HepG2 (cell line): Measurements from ENCODE around the gene FAM234A. TPM values are rescaled to one million over a fixed set of nuclear protein-coding genes. Genes with fewer than 3 reads are reported as not detected.

Experiments used
- ATAC-seq: fragments of 200-7000 bp; cut with Tn5 transposase; 3 replicates; pipeline ENCODE4 v1.9.1; 2020; ENCODE audit warnings: mild to moderate bottlenecking, moderate library complexity
- BruUV-seq: library from RNA; stranded (reverse); fragments of 400-500 nt; replicated peaks from 2 replicates; lab custom pipeline; 2021; lab: Mats Ljungman, UMichigan
- CTCF ChIA-PET: fragments of 300-600 bp; formaldehyde crosslinking; extraction: SDS; loops from one replicate; lab custom pipeline; 2021; ENCODE audit warnings: low total read pairs, inconsistent platforms, low intra/inter-chr PET ratio; lab: Yijun Ruan, JAX
- POLR2A ChIA-PET: fragments of 350-600 bp; sonication (Branson Sonifier 250); formaldehyde crosslinking; loops from one replicate; lab custom pipeline; 2020; ENCODE audit warnings: antibody characterized with exemption, inconsistent platforms; lab: Yijun Ruan, JAX
- DNase-seq: peaks from one replicate; pipeline ENCODE4 v3.0.0-alpha.2; 2015; ENCODE audit warnings: low spot score
- FAIRE-seq: peaks from 3 replicates; lab custom pipeline; 2011; peaks lifted over from hg19 to GRCh38; lab: Jason Lieb, UNC
- H2AFZ ChIP-seq: one replicate; pipeline ENCODE4 v1.6.1; 2011; ENCODE audit warnings: low read length, inconsistent platforms
- H3K27ac ChIP-seq: fragments of 300-600 bp; 3 replicates; pipeline ENCODE4 v1.8.0; 2011; ENCODE audit warnings: mixed run types, mild to moderate bottlenecking, mixed read lengths, low read length, inconsistent platforms; ENCODE audit not compliant: insufficient read depth; ENCODE audit errors: extremely low read length
- H3K27me3 ChIP-seq, 2 experiments: fragments of 200-600 bp in 1 of 2; 2 replicates in 1 of 2; 3 replicates in 1 of 2; pipeline versions ENCODE4 v1.6.0 to v1.8.0; 2011; ENCODE audit warnings: low read length in 2 of 2, mild to moderate bottlenecking in 2 of 2, moderate library complexity in 2 of 2, inconsistent platforms in 1 of 2; ENCODE audit not compliant: insufficient read depth in 2 of 2, control insufficient read depth in 1 of 2
- H3K36me3 ChIP-seq, 2 experiments: fragments of 200-600 bp in 1 of 2; replicated peaks in 1 of 2; 2 replicates in 1 of 2; 3 replicates in 1 of 2; pipeline versions ENCODE4 v1.5.1 to v1.8.0; 2011; ENCODE audit warnings: low read length in 2 of 2, inconsistent platforms in 1 of 2; ENCODE audit not compliant: insufficient read depth in 2 of 2, control insufficient read depth in 1 of 2
- H3K4me1 ChIP-seq: 2 replicates; pipeline ENCODE4 v1.5.1; 2012; ENCODE audit warnings: low read length, inconsistent platforms; ENCODE audit not compliant: insufficient read depth
- H3K4me2 ChIP-seq: 2 replicates; pipeline ENCODE4 v1.6.0; 2011; ENCODE audit warnings: low read depth, low read length, inconsistent platforms
- H3K4me3 ChIP-seq, 3 experiments: fragments of 200-600 bp in 1 of 3; sonication (generic), shearing (Covaris generic) in 1 of 3; replicated peaks in 1 of 3; 2 replicates each; pipeline ENCODE4 v1.5.1; 2011 to 2016; ENCODE audit warnings: low read length in 3 of 3, inconsistent platforms in 2 of 3, low read depth in 2 of 3, mild to moderate bottlenecking in 2 of 3, control low read depth in 1 of 3, mixed read lengths in 1 of 3; ENCODE audit not compliant: insufficient read depth in 1 of 3
- H3K79me2 ChIP-seq: one replicate; pipeline ENCODE4 v1.6.1; 2011; ENCODE audit warnings: low read length, inconsistent platforms; ENCODE audit not compliant: insufficient read depth
- H3K9ac ChIP-seq: 2 replicates; pipeline ENCODE4 v1.6.0; 2011; ENCODE audit warnings: mild to moderate bottlenecking, low read depth, low read length, inconsistent platforms; ENCODE audit not compliant: insufficient read depth
- H3K9me3 ChIP-seq: 2 replicates; pipeline ENCODE4 v1.5.1; 2012; ENCODE audit warnings: mild to moderate bottlenecking, low read length
- H4K20me1 ChIP-seq: 2 replicates; pipeline ENCODE4 v1.6.0; 2011; ENCODE audit warnings: inconsistent platforms, mild to moderate bottlenecking, low read length, moderate library complexity; ENCODE audit not compliant: insufficient read depth
- CBX2 ChIP-seq, 2 experiments: fragments of 200-600 bp in 1 of 2; sonication (generic); formaldehyde crosslinking in 1 of 2; IDR thresholded peaks; 2 replicates each; pipeline versions ENCODE4 v1.7.0 to v1.8.1; 2018 to 2022; ENCODE audit warnings: low read depth in 2 of 2, low read length in 1 of 2, mild to moderate bottlenecking in 1 of 2, missing genetic modification reagents in 1 of 2
- EZH2 ChIP-seq: conservative IDR thresholded peaks from 2 replicates; pipeline ENCODE4 v1.6.1; 2012; ENCODE audit warnings: mild to moderate bottlenecking, low read depth, low read length, moderate library complexity
- HNF4G ChIP-seq, 2 experiments: sonication (generic) in 1 of 2; formaldehyde crosslinking in 1 of 2; IDR thresholded peaks; 2 replicates each; pipeline versions ENCODE4 v1.4.0 to v1.6.1; 2011 to 2020; ENCODE audit warnings: borderline replicate concordance in 2 of 2, low read depth in 2 of 2, mild to moderate bottlenecking in 2 of 2, low read length in 1 of 2, missing genetic modification reagents in 1 of 2, moderate library complexity in 1 of 2
- RBM22 ChIP-seq: fragments of 200-400 bp; formaldehyde crosslinking; optimal IDR thresholded peaks from 2 replicates; pipeline ENCODE3; 2017; ENCODE audit warnings: mild to moderate bottlenecking, low read length, moderate library complexity
- ZNF17 ChIP-seq: sonication (generic); formaldehyde crosslinking; IDR thresholded peaks from 2 replicates; pipeline ENCODE4 v1.5.0; 2020; ENCODE audit warnings: mild to moderate bottlenecking, missing genetic modification reagents
- ZNF383 ChIP-seq: sonication (generic); formaldehyde crosslinking; IDR thresholded peaks from 2 replicates; pipeline ENCODE4 v1.4.0; 2020; ENCODE audit warnings: missing genetic modification reagents, mild to moderate bottlenecking, borderline replicate concordance
- ZNF770 ChIP-seq: sonication (generic); formaldehyde crosslinking; IDR thresholded peaks from 2 replicates; pipeline ENCODE4 v1.5.0; 2020; ENCODE audit warnings: mild to moderate bottlenecking, missing genetic modification reagents
- WGBS: methylation state at CpG from one replicate; pipeline ENCODE4 v1.1.6; 2017; ENCODE audit warnings: low lambda C conversion rate; 5-methylcytosine and 5-hydroxymethylcytosine counted together
- in situ Hi-C: cut with HindIII; loops from 2 replicates; pipeline ENCODE4 v1.10.0; 2017; ENCODE audit warnings: low pct_unique_long_range_greater_than_20kb; ENCODE audit not compliant: extremely low pct_ligation_motif_present
- intact Hi-C: fragments of 100-400 bp; cut with micrococcal nuclease; formaldehyde crosslinking; loops from one replicate; pipeline ENCODE4 v1.10.0; 2022; ENCODE audit not compliant: unreplicated experiment
- polyA plus RNA-seq, 8 experiments: library from polyadenylated mRNA; depleted of rRNA in 3 of 8; stranded (reverse) in 7 of 8; unstranded in 1 of 8; fragments of >200 nt; fragmentation: Illumina TruSeq in 4 of 8; extraction: Trizol in 4 of 8; gene quantifications; 2 replicates each; pipeline versions ENCODE4 v1.2.1 to v1.2.3, GENCODE V29; 2011 to 2016; ENCODE audit warnings: low read depth in 4 of 8, missing spikeins in 1 of 8, mixed read lengths in 1 of 8; ENCODE audit not compliant: insufficient read depth in 1 of 8
- total RNA-seq, 5 experiments: library from RNA; depleted of rRNA; stranded (reverse); fragments of >200 nt; fragmentation: Illumina TruSeq; extraction: Trizol; gene quantifications; 2 replicates each; pipeline ENCODE4 v1.2.3, GENCODE V29; 2016; ENCODE audit warnings: low read depth in 1 of 5
- TF ChIP-seq, protein P1 (sequence below): sonication (generic); formaldehyde crosslinking; IDR thresholded peaks from 2 replicates; pipeline ENCODE4 v1.5.1; 2020; ENCODE audit warnings: missing genetic modification reagents, mild to moderate bottlenecking, borderline replicate concordance

Gene FAM234A
- total and polyA plus RNA-seq, 2 of the 13 experiments (the other 11 are each of a cell fraction or from before 2014, with no cell fraction given), result 29.2 to 34.4 TPM

- Histone ChIP-seq H3K79me2 (no peaks in the 10 kb centered on the region), H4K20me1 (0 out of 2 replicates have a peak, but pooled peaks cover 4% of the 10 kb centered on the region), H3K27ac (no peak overlapping the region), H3K4me3 (no peak overlapping the region), H2AFZ (no peak overlapping the region), H3K9ac (no peak overlapping the region), H3K27me3 (no peaks in the 10 kb centered on the region), H3K36me3 (peaks cover 15 to 27% of the 10 kb centered on the region in 2 experiments), H3K4me2 (no peak overlapping the region), H3K9me3 (no peaks in the 10 kb centered on the region), H3K4me1 (peaks cover 11% of the 10 kb centered on the region; the same call in 1 of the 2 replicates)
- ChIA-PET POLR2A (no interaction called here), CTCF (no interaction called here)
- FAIRE-seq (no peak), ATAC-seq (no peak), DNase-seq (no peak)
- intact Hi-C loops, result no loop called here
- TF ChIP-seq CBX2 (IDR thresholded peaks at IDR 0.05; ENCODE audit: low read depth, low read length), result no peak
- TF ChIP-seq CBX2 (CRISPR knock-in tag; IDR thresholded peaks at IDR 0.05; ENCODE audit: low read depth), result no peak
- no peak for TF ChIP-seq RBM22
- no peak for TF ChIP-seq EZH2
- TF ChIP-seq HNF4G (IDR thresholded peaks at IDR 0.05; ENCODE audit: borderline replicate concordance, low read depth, low read length), result no peak
- TF ChIP-seq HNF4G (CRISPR knock-in tag; IDR thresholded peaks at IDR 0.05; ENCODE audit: borderline replicate concordance, low read depth), result no peak
- no peak for TF ChIP-seq ZNF770 (CRISPR knock-in tag)
- TF ChIP-seq, protein P1, sequence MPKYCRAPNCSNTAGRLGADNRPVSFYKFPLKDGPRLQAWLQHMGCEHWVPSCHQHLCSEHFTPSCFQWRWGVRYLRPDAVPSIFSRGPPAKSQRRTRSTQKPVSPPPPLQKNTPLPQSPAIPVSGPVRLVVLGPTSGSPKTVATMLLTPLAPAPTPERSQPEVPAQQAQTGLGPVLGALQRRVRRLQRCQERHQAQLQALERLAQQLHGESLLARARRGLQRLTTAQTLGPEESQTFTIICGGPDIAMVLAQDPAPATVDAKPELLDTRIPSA (CRISPR knock-in tag), result no peak
- TF ChIP-seq ZNF383, result no peak
- TF ChIP-seq ZNF17, result no peak
- WGBS, result 94% methylated on average over 11 of the region's 11 CpGs
- in situ Hi-C loops, result no loop called here
- BruUV-seq, result no TSS peak
Observed at GRCh38 chr16:185691-186090, 48.9 kb upstream of the FAM234A start.
